GM18951 (cell line): Measurements from ENCODE around the gene SSU72.
"Not testable (repeated sequence)": the region's sequence is repeated elsewhere in the genome, so short reads cannot be mapped to it uniquely, and the experiment has no call there.

Experiments
- POLR2A ChIP-seq: IDR thresholded peaks from 4 replicates; pipeline ENCODE4 v1.6.1; 2011; ENCODE audit warnings: mild to moderate bottlenecking; ENCODE audit not compliant: insufficient read length, insufficient read depth; ENCODE audit errors: extremely low read depth
- in situ Hi-C: fragments of 300-500 bp; cut with MboI; formaldehyde crosslinking; loops from one replicate; pipeline ENCODE4 v1.12.0; 2022; ENCODE audit warnings: low sequenced_read_pairs, mixed read lengths, inconsistent platforms; ENCODE audit not compliant: unreplicated experiment

The SSU72 gene

DNA sequence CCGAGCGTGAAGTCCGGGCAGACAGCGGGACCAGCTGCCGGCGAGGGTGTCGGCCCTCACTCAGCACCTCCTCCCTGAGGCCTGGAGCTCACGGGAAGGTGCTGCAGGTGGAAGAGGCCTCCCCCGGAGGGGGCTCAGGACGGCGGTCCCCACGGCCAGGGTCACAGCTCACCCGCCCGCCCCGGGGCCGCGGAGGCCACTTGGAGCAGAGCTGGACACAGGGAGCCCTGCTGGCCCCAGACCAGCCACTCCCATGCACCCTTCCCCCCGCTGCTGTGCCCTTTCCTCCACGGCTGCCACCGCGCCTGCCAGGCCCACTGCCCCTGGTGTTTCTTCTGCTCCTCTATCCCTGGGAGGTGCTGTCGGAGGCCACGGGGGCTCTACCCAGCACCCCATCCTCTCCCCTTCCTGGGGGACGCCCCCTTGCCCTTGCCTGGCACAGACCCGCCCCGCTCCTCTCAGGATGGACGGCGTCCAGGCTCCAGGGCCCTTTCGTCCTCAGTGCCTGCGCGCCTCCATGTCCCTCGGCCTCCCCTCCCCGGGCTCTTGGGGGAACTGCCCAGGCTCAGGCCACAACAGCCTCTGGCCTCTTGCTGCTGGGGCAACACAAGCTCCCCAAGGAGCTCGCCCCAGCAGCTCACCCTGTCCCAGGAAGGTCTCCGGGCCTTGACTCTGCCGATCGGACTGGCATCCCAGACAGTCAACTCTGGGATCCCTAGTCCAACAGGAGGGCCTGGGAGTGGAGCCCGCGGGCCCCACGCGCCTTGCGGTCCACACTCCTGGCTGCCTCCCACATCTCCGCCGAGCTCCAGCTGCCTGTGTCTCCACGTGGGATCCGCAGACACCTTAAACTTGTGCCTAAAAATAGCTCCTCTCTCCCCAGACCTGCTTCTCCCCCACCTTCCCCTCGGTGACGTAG lies 38.4 kb downstream of the SSU72 start:
- in situ Hi-C loops, result no loop called here
- no peak for TF ChIP-seq POLR2A

DNA sequence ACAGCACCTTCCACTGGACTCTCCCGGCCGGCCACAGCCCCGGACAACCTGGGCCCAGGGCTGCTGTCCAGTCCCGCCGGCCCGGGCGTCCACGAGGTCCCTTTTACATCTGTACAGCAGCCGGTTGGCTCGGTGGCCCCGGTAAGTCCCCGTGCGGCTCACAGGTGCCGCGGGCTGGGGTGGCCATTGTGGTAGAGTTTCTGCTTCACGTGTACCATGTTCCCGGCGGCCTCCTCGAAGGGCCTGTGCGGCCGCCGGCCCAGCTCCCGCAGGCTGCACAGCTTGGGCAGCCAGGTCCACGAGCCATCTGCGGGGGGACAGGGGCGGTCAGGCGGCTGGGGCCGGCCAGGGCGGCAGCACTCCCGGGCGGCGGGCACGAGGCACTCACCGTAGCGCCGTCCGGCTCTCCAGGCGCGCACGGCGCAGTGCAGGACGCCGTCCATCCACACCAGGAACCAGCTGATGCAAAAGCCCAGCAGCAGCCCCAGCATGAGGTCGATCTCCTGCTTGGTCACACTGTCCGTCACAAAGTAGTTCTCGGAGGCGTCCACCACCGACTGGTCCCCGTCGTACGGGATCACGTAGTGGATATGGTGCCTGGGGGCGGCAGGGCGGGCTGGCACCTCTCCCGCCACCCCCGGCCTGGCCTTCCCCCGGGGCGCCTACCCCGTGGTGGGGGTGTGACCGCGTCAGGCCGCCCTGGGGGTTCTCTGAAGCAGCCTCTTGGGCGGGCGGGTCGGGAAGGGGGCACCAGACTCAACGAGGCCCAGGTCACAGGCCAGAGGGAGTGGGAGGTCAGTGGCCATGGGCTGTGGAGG lies 39.3 kb downstream of the SSU72 start:
- in situ Hi-C loops, result no loop called here
- TF ChIP-seq POLR2A, result no peak

DNA sequence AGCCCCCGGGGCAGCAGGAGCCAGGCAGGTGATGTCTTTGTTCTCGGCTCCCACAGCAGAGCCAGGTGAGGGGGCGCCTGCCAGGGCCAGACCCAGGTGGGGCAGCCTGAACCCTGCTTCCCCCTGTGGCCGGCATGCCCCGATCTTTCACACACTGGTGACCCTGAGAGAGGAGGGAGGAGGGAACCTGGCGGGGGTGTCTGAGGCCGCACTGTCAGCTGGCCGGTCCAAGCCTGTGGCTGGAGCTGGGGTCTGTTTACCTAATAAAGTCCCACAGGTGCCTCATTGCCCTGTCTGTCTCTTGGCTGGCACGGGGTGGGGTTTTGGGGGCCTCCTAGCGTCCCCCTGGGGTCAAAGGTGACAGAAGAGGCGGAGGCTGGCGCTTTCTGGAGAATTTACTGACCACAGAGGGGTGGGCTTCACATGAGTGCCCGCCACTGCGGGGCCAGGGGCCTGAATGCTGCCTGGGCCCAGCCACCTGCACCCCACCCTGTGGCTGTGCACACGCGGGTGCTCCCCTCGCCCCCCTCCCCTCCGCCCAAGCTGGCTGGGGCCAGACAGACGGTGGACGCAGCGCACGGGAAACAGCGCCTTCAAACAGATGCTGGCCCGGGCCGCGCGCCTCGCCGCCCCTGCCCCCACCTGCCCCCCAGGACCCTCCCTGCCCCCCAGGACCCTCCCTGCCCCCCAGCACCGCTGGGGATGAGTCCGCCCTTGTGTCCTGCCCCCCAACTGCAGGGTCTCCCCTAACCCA lies 40.1 kb downstream of the SSU72 start:
- in situ Hi-C loops, result no loop called here
- no peak for TF ChIP-seq POLR2A

GRCh38 chr1:1533894-1534291 lies 40.8 kb downstream of the SSU72 start:
- in situ Hi-C loops, result not testable (repeated sequence)

DNA sequence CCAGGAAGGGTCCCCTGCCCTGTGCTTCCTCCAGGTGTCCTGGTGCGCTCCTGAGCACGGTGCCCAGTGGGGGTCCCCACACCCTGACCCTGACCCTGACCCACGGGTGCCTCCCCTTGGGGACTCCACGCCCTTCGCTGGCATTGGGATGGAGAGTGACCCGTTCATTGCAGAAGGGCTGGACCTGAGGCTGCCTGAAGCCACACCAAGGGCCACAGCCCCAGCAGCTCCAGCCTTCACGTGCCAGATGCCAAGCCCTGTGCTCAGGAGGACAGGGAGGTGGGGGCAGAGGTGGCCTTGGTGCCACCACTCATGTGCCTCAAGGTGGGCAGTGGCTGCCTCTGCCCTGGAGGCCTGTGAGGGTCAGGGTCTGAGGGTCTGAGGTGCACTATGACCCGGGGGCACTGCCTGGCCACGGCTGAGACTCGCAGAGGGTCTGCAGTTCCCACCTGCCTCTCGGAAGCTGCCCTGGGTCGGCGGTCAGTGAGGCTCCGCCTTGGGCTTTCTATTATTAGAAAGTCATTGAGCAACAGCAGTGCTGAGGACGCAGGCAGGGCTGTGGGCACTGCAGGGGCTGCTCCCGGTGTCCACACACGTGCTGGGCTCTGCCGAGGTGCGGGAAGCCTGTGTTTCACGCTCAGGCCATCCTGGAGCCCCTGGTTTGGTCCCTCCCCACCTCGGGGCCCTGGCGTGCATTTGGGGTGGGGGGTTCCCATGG lies 41.3 kb downstream of the SSU72 start:
- in situ Hi-C loops, result not testable (repeated sequence)

GRCh38 chr1:1531947-1532346 lies 42.7 kb downstream of the SSU72 start:
- no peak for TF ChIP-seq POLR2A
- in situ Hi-C loops, result no loop called here

DNA sequence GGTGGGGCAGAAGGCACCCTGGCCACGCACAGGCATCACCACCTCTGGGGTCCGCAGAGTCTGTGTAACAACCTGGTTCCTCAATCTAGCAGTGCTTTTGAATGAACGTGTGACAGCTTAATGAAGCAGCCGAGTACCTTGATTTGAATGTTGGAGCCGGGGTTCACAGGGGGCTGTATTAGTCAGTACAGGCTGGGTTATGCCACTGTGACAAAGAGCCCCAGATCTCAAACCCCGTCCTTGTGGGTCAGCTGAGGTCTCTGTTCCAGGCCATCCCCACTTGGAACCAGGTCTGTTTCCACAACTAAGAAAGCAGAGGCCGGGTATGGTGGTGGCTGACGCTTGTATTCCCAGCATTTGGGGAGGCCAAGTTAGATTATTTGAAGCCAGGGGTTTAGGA lies 44.7 kb downstream of the SSU72 start:
- no peak for TF ChIP-seq POLR2A
- in situ Hi-C loops, result no loop called here

- in situ Hi-C loops, result no loop called here
- no peak for TF ChIP-seq POLR2A
These were observed 45.3 kb downstream of the SSU72 start for GRCh38 chr1:1529321-1529720.

DNA sequence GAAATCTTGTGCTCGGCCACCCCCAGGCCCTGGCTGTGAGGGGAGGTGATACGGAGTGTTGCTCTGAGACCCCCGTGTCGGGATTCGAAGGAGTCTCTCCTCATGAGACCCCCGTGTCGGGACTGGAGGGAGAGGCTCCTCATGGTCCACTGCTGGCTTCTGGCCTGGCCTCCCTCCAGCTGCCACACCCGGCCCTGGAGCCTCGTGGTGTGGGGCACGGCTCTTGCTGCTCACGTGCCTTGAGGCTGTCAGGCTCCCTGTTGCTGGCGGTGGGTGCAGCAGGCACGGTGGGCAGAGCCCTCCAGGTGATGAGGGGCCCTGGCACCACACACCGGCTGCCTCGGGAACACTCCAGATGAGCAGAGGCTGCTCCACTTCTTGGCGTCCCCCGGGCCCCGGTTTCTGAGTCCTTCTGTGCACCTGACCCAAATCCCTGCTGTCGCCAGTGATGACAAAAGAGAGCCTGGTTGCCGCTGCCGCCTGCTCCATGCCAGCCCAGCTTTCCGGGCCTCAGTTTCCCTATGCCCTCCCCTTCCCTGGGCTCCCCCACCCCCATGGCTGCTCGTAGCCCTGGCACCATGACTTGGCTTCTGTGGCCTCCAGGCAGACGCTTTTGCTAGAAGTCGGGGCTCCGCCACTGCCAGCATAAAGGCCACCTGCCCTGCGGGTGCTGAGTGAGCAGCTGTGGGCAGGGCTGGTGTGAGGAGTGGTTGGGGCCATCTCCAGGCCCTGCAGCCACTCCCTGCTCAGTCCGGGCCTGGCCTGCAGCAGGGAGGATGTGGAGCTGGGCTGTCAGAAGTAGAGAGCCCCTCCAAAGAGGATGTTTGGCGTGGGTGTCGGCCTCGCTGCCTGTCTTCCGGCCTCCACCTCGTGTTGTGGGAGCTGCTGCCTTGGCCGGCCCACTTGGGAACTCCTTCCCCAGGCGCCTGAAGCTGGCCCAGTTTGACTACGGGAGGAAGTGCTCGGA lies 46.1 kb downstream of the SSU72 start:
- TF ChIP-seq POLR2A, result no peak
- in situ Hi-C loops, result no loop called here

GRCh38 chr1:1527092-1527816 lies 47.4 kb downstream of the SSU72 start:
- in situ Hi-C loops, result no loop called here

GRCh38 chr1:1526476-1526875 lies 48.2 kb downstream of the SSU72 start:
- in situ Hi-C loops, result not testable (repeated sequence)

More at GRCh38 chr1:1527092-1527816, 47.4 kb downstream of the SSU72 start:
- no peak for TF ChIP-seq POLR2A

GRCh38 chr1:1524750-1525383 lies 49.8 kb downstream of the SSU72 start:
- in situ Hi-C loops, result not testable (repeated sequence)

DNA sequence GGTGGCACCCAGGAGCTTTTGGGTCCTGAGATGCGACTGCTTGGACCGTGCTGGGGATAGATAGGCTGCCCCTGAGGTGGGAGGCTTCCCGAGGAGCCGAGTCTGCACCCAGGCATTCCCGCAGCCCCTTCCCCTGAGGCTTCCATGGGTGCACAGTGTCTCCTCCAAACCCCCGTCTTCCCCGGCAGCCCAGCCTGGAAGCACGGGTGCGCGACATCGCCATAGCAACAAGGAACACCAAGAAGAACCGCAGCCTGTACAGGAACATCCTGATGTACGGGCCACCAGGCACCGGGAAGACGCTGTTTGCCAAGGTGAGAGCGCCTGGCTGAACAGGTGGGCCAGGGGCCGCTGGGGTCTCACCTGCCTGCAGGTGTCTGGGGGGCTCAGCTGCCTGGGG lies 51.0 kb downstream of the SSU72 start:
- in situ Hi-C loops, result not testable (repeated sequence)

DNA sequence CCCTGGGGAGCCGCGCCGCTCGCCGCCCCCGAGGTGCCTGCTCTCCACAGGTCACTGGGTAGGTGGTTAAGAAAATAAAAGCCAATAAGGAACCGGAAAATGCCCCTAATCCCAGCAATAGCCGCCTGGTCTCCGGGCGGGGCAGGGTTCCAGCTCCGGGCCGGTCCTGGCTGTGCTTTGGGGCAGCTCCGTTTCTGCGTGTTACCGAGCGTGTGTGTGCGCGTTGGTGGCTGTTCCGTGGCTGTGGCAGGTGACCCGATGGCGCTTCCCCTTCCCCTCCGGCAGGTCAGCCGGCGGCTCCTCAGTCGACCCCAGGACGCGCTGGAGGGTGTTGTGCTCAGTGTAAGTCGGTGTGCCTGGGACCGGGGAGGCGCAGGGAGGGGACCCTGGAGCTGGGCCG lies 51.4 kb downstream of the SSU72 start:
- in situ Hi-C loops, result not testable (repeated sequence)

DNA sequence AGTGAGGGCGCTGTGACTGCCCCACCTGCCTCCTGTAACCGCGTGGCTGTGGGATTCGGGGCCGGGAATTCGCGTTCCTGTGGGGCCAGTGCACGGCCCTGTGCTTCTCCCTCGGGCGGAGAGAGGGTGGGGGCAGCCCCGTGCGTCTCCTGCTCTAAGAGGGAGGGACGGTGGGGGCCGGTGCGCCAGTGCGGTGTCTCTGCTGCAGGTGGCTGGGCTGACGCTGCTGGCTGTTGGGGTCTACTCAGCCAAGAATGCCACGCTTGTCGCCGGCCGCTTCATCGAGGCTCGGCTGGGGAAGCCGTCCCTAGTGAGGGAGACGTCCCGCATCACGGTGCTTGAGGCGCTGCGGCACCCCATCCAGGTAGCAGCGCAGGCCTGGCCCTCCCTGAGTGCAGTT lies 52.1 kb downstream of the SSU72 start:
- in situ Hi-C loops, result not testable (repeated sequence)
